ENCODE measurements around the gene VSTM2B.

Gene VSTM2B

GRCh38 chr19:29524912-29525831, 622 bp upstream of the VSTM2B start:
- no peak for TF ChIP-seq Cebpa-rat (IDR thresholded peaks at IDR 0.05)
- Histone ChIP-seq H3K27ac (no peak overlapping the region), H3K4me3 (0 out of 20 replicates have a peak overlapping the region, but pooled peaks of 1 of the 10 experiments have one; percentile 35), H3K27me3 (peaks cover 73 to 92% (median 90%) of the 10 kb centered on the region in 11 experiments), H3K9me3 (replicated peaks in 1 of 11) (peaks cover 0 to 12% (median 8%) of the 10 kb centered on the region in 11 experiments; a peak in 16 of 22 replicates), H4K20me1 (peaks cover 0 to 40% (median 26%) of the 10 kb centered on the region in 11 experiments; a peak in 16 of 22 replicates), H3K4me2 (peak overlapping the region in 3 of 11 experiments; percentile 18 to 34 (median 20); a peak in 2 of 22 replicates), H3K36me3 (no peaks in the 10 kb centered on the region), H3K9ac (no peak overlapping the region), H3K4me1 (peaks cover 20 to 33% (median 27%) of the 10 kb centered on the region in 10 experiments)

- H3K27me3 ChIP-seq, result peaks cover 80 to 100% (median 99%) of the 10 kb centered on the region in 11 experiments
- H3K4me3 ChIP-seq, result peak overlapping the region; percentile 45 to 69 (median 58)
- no peak for TF ChIP-seq Cebpa-rat (IDR thresholded peaks at IDR 0.05)
- peaks cover 0 to 43% (median 26%) of the 10 kb centered on the region in 11 experiments; a peak in 16 of 22 replicates for H4K20me1 ChIP-seq
- H3K9ac ChIP-seq, result peak overlapping the region in 7 of 11 experiments; percentile 5 to 32 (median 23); a peak in 4 of 22 replicates
- H3K36me3 ChIP-seq, result no peaks in the 10 kb centered on the region
- peaks cover 20 to 35% (median 27%) of the 10 kb centered on the region in 10 experiments for H3K4me1 ChIP-seq
- peak overlapping the region; percentile 81 to 95 (median 88) for H3K4me2 ChIP-seq
- H3K27ac ChIP-seq, result no peak overlapping the region
- peaks cover 0 to 15% (median 10%) of the 10 kb centered on the region in 11 experiments; a peak in 16 of 22 replicates for H3K9me3 ChIP-seq (replicated peaks in 1 of 11)
Observed at GRCh38 chr19:29526730-29527499, 1.1 kb downstream of the VSTM2B start.

GRCh38 chr19:29527500-29528328, 1.9 kb downstream of the VSTM2B start:
- peak overlapping the region; percentile 81 to 95 (median 88) for H3K4me2 ChIP-seq
- peaks cover 20 to 35% (median 27%) of the 10 kb centered on the region in 10 experiments for H3K4me1 ChIP-seq
- peaks cover 0 to 43% (median 26%) of the 10 kb centered on the region in 11 experiments; a peak in 16 of 22 replicates for H4K20me1 ChIP-seq
- no peak overlapping the region for H3K27ac ChIP-seq
- H3K27me3 ChIP-seq, result peaks cover 78 to 96% (median 92%) of the 10 kb centered on the region in 11 experiments
- no peaks in the 10 kb centered on the region for H3K36me3 ChIP-seq
- peak overlapping the region; percentile 45 to 69 (median 58) for H3K4me3 ChIP-seq
- H3K9ac ChIP-seq, result peak overlapping the region in 6 of 11 experiments; percentile 31 to 55 (median 44); a peak in 7 of 22 replicates
- no peak for TF ChIP-seq Cebpa-rat (IDR thresholded peaks at IDR 0.05)
- peaks cover 0 to 15% (median 10%) of the 10 kb centered on the region in 11 experiments; a peak in 16 of 22 replicates for H3K9me3 ChIP-seq (replicated peaks in 1 of 11)

GRCh38 chr19:29528350-29528945, 2.7 kb downstream of the VSTM2B start:
- H3K4me3 ChIP-seq, result peak overlapping the region; percentile 45 to 69 (median 56)
- H3K9me3 ChIP-seq (replicated peaks in 1 of 11), result peaks cover 0 to 15% (median 10%) of the 10 kb centered on the region in 11 experiments; a peak in 16 of 22 replicates
- peak overlapping the region; percentile 81 to 95 (median 88) for H3K4me2 ChIP-seq
- peaks cover 0 to 43% (median 26%) of the 10 kb centered on the region in 11 experiments; a peak in 16 of 22 replicates for H4K20me1 ChIP-seq
- H3K4me1 ChIP-seq, result peaks cover 20 to 35% (median 27%) of the 10 kb centered on the region in 10 experiments
- no peak for TF ChIP-seq Cebpa-rat (IDR thresholded peaks at IDR 0.05)
- peak overlapping the region in 9 of 11 experiments; percentile 33 to 64 (median 50); a peak in 14 of 22 replicates for H3K9ac ChIP-seq
- H3K27ac ChIP-seq, result no peak overlapping the region
- H3K36me3 ChIP-seq, result no peaks in the 10 kb centered on the region
- peaks cover 72 to 89% (median 84%) of the 10 kb centered on the region in 11 experiments for H3K27me3 ChIP-seq

GRCh38 chr19:29528946-29529645, 3.3 kb downstream of the VSTM2B start:
- Histone ChIP-seq H3K27me3 (peaks cover 66 to 83% (median 78%) of the 10 kb centered on the region in 11 experiments), H3K4me2 (peak overlapping the region; percentile 81 to 95 (median 88)), H3K4me3 (peak overlapping the region; percentile 45 to 69 (median 56))

GRCh38 chr19:29529646-29530539, 4.1 kb downstream of the VSTM2B start:
- Histone ChIP-seq H4K20me1 (peaks cover 0 to 34% (median 19%) of the 10 kb centered on the region in 11 experiments; a peak in 14 of 22 replicates), H3K4me2 (peak overlapping the region in 8 of 11 experiments; percentile 0 to 93 (median 86); a peak in 7 of 22 replicates), H3K9me3 (replicated peaks in 1 of 11) (peaks cover 0 to 15% (median 9%) of the 10 kb centered on the region in 11 experiments; a peak in 16 of 22 replicates), H3K4me3 (no peak overlapping the region), H3K27ac (no peak overlapping the region), H3K27me3 (peaks cover 58 to 75% (median 70%) of the 10 kb centered on the region in 11 experiments), H3K36me3 (no peaks in the 10 kb centered on the region), H3K4me1 (peaks cover 20 to 35% (median 27%) of the 10 kb centered on the region in 10 experiments), H3K9ac (no peak overlapping the region)
- no peak for TF ChIP-seq Cebpa-rat (IDR thresholded peaks at IDR 0.05)

More at GRCh38 chr19:29528946-29529645, 3.3 kb downstream of the VSTM2B start:
- TF ChIP-seq Cebpa-rat (IDR thresholded peaks at IDR 0.05), result no peak
- Histone ChIP-seq H3K9me3 (replicated peaks in 1 of 11) (peaks cover 0 to 15% (median 9%) of the 10 kb centered on the region in 11 experiments; a peak in 16 of 22 replicates), H4K20me1 (peaks cover 0 to 42% (median 26%) of the 10 kb centered on the region in 11 experiments; a peak in 16 of 22 replicates), H3K9ac (peak overlapping the region in 4 of 11 experiments; percentile 37 to 60 (median 52); a peak in 5 of 22 replicates), H3K27ac (no peak overlapping the region), H3K36me3 (no peaks in the 10 kb centered on the region), H3K4me1 (peaks cover 20 to 35% (median 27%) of the 10 kb centered on the region in 10 experiments)
